GM18498 (cell line): Measurements from ENCODE around the gene SZT2.
A peak's percentile ranks its signal among the peaks of the same experiment; 100 is the strongest.
"Not testable (repeated sequence)": the region's sequence is repeated elsewhere in the genome, so short reads cannot be mapped to it uniquely, and the experiment has no call there.

Experiments used
- ATAC-seq: cut with Tn5 transposase; IDR thresholded peaks from one replicate; pipeline ENCODE4 v1.9.1; 2021; ENCODE audit warnings: mild to moderate bottlenecking, moderate library complexity; ENCODE audit not compliant: unreplicated experiment

SZT2 gene

GRCh38 chr1:43451701-43452532 is 62.2 kb downstream of the SZT2 start:
- no peak for ATAC-seq

GRCh38 chr1:43452789-43453441 is 63.2 kb downstream of the SZT2 start:
- peak; percentile 4 for ATAC-seq

DNA sequence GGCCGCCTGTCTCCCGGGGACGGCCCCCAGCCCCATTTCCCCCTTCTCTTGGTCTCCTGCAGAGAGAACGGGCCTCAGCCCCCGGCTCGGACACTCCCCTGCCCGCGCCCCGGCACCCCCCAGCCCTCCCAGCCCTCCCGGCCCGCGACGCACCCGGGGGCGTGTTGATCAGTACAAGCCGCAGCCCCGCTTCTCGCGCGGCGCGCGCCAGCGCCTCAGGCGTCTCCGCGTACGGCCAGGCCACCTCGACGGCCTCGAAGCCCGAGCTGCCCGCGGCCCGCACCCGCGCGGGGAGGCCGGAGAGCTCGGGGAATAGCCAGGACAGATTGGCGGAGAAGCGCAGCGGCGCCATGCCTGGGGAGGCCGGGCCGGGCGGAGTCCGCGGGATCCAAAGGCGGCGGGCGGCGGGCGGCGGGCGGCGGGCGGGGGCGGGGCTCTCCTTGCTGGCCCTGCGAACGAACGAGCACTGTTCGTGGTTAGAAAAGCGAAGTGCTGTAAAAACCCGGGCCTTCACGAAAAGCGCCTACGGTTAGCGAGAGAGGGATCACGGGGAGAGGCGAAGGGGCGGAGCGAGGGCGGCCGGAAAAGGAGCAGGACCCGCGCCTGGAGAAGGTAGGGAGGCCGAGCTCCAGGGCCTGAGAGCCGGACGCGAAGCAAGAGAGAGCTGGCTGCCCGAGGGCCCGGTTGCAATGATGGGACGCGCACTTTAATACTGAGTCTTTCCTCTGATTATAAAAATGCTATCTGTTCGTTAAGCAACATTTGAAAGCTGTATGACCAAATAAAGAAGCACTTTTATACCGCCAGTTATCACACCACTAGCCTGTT is 64.0 kb downstream of the SZT2 start, which contains the start of gene HYI:
TSS of gene HYI (minus strand) at position 490 of the 828 bp plus-strand sequence. CDS start at position 352, 138 bp downstream.
- peak; percentile 40 for ATAC-seq

GRCh38 chr1:43454270-43455011 is 64.7 kb downstream of the SZT2 start:
- ATAC-seq, result peak; percentile 70

DNA sequence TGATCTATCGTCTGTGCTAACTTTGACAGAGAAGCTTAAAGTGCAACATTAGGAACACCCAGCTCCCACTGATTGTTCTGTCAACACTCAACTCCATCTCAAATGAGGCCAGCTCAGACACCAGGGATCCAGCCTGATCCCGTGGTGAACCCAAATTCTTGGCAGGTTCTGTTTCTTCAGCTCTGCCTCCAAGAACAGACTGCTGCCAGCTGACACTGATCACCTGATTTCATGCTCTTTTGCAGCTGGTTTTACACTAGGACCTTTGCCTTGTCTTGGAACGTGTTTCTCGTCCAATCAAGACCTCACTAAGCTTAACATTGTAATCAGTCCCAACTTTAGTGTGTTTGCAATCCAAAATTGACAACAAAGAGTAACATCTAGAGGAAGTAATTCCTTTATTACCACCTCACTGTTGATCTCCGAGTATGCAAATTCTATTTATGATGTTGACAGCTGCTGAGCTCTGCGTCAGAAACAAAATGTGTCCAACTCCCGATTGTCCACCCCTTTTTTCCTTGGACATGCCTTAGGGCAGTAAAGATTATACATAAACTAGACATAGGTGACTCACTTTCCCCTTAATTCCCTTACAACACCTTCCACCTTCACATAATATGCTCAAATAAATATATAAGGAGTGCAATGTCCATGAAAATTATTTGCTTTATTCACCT is 65.7 kb downstream of the SZT2 start:
- no peak for ATAC-seq

DNA sequence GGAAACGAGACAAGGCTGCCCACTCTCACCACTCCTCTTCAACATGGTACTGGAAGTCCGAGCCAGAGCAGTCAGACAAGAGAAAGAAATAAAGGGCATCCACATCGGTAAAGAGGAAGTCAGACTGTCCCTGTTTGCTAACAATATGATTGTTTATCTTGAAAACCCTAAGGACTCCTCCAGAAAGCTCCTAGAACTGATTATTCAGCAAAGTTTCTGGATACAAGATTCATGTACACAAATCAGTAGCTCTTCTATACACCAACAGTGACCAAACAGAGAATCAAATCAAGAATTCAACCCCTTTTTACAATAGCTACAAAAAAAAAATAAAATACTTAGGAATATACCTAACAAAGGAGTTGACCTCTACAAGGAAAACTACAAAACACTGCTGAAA is 68.7 kb downstream of the SZT2 start:
- not testable (repeated sequence) for ATAC-seq

DNA sequence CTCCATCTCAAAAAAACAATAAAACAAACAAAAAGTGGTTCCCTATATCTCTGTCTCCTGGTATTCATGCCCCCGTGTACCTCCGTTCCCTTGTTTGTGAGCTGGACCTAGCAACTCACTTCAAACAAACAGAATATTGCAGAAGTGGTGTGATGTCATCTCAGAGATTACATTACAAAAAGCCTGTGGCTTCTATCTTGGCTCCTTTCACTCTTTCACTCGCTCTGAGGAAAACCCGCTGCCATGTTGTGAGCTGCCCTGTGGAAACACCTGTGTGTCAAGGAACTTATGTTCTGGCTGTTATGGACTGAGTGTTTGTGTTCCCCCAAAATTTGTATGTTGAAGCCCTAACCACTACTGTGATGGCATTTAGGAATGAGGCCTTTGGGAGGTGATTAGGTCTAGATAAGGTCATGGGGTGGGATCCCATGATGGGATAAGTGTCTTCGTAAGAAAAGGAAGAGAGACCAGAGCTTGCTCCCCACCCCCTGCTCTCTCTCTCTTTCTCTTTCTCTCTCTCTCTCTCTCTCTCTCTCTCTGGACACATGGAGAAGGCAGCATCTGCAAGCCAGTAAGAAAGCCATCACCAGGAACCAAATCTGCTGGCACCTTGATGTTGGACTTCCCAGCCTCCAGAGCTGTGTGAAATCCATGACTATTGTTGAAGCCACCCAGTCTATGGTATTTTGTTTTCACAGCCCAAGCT is 71.4 kb downstream of the SZT2 start:
- no peak for ATAC-seq

- no peak for ATAC-seq
Measured at GRCh38 chr1:43463479-43463878, 73.8 kb downstream of the SZT2 start.

- no peak for ATAC-seq
Measured at GRCh38 chr1:43464681-43465504, 75.2 kb downstream of the SZT2 start.

DNA sequence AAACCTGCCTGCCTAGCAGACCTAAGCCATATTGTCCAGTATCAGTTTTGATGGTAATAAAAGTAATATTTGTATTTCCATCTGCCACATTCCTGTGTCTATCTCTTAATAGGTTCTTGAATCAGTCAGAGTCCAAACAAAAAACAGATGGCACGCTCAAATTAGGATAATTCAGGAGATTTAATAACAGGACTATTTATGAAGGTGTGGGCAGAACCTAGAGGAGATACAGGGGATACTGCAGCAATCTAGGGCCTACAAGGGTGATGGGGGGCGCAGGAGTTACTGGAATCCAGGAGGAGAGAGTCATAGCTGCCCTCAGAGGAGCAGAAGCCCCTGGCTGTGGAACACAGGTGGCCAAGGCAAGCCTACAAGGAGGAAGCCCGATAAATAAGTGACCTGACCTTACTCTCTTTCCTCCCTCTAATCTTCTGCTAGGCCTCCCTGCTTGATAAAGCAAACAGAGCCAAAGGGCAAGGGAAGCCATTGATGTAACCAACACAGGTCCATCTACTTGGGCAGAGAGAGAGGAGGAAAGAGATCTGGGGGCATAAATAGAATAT is 75.9 kb downstream of the SZT2 start:
- no peak for ATAC-seq

GRCh38 chr1:43466403-43466802 is 76.7 kb downstream of the SZT2 start:
- ATAC-seq, result no peak

- ATAC-seq, result no peak
Measured at GRCh38 chr1:43468414-43468813, 78.7 kb downstream of the SZT2 start.

DNA sequence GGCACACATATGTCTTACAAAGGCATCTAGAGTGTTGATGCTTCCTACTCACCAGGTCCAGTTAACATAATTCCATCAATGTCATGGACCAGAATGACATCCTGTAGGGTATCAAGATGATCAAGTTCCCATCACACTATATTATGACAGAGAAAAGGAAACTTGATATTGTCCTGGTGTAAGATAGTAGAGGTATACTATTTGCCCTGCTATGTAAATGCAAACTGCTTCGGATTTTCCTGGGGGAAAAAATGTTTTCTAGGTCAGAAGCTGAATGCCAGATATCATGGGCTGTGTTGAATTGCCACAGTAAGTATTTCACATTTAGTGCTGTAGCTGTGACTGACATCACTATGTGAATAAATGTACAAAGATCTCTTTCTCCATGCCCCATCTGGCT is 80.2 kb downstream of the SZT2 start:
- ATAC-seq, result no peak

DNA sequence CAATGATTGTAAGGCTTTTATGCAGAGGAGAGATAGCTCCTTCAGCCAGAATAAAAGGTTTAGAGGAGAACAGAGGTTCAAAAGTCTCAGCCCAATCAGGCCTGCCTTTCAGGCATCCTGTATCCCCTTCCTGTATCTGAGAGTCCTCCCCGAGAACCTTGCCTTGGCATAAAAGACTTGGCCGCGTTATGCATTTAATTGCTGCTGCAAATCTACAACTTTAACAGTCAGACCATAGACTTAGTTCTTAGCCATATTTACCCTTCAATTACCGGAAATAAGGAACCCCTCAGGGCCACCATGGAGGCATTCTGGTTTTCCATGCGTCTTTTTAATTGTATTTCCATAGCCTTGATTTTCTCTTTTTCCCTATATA is 82.4 kb downstream of the SZT2 start:
- ATAC-seq, result no peak

DNA sequence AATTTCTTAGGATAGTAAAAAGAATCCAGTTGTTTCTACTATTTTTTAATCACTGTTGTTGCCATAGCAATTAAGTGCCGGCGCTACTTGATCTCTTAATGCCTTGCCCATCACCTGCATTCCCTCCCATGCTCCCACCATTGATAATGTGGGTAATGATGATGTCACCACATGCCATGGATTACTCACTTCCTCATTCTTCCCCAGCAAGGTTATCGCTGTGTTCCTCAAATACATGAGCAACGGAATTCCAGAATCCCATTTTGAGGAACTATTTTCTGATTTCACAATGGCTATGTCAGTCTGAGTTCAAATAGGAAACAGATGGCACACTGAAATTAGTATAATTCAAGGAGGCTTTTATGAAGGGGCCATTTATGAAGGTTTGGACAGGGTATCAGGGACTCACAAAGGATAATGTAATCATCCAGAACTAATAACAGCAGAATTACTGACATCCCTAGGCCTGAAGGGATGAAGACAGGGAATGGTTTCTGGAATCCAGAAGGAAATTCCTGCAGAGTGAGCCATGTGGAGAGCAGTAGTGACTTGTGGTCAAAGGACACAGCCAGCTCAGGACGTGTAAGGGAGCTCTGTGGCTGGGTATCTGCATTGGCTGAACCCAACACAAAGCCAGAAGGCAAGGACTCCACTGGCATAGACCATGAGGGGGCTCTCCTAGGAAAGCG is 82.9 kb downstream of the SZT2 start:
- ATAC-seq, result not testable (repeated sequence)

DNA sequence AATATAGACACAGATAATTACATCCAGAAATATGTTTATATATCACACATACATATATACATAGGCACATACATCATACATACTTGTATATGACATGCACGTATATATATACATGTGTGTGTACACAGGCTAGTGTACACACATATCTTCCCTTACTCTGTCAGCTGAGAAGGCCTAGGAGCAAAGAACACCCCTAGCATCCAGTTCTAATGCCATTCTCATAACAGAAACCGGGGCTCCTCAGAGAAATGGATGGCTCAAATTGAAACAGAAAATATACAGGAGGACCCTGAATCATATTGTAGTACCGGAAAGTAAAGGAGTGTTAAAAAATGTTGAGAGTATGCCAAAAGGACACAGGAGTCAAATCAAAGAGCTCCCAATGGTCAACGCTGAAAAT is 83.8 kb downstream of the SZT2 start:
- no peak for ATAC-seq

- ATAC-seq, result not testable (repeated sequence)
Measured at GRCh38 chr1:43475611-43476401, 86.1 kb downstream of the SZT2 start.
